NCI-H1105 (cell line): Measurements from ENCODE around the gene CHMP2A.
"Not testable (repeated sequence)": the region's sequence is repeated elsewhere in the genome, so short reads cannot be mapped to it uniquely, and the experiment has no call there.

Experiments
- DNase-seq: peaks from one replicate; lab custom pipeline; 2025; lab: John Stamatoyannopoulos, UW

CHMP2A gene

DNA sequence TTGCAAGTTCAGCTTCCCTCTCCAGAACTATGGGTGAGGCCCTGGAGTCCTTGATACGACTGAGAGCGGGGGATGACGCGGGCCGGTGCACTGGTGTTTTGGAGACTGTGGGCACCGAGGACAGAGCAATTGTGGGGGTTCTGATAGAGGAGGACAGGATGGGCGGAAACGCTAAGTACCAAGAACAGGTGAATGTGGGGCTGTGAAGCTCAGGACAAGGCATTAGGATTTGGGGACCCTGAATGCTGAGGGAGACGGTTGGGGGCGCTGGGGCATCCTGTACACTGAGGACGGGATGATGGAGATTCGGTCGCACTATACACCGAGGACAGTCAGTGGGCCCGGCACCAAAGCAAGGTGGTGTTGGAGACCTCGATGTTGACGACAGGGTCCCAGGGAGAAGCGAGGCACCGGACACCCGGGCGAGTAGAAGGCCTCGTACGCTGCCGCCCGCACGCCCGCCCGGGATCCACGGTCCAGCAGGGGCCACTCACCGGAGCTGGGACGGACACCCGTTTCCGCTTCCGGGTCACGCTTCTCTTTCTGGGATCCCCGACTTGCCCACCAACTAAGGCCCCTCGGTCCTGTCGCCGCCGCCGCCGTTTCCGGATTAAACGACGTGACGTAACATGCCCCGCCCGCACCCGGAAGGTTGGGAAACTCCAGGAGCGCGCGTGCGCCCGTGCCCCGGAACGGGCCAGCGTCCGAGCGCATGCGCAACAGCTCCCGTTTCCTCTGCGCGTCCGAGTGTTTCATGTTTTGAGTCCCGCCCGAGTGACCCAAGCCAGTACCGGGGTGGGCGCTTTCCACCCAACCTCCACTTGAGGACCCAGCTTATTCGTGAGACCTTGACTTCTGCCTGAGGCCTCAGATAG lies at the start of gene CHMP2A:
Gene CHMP2A (minus strand): TSS at position 612 of the 875 bp plus-strand sequence. CDS start 893 bp downstream, outside the sequence.
- DNase-seq: no peak

DNA sequence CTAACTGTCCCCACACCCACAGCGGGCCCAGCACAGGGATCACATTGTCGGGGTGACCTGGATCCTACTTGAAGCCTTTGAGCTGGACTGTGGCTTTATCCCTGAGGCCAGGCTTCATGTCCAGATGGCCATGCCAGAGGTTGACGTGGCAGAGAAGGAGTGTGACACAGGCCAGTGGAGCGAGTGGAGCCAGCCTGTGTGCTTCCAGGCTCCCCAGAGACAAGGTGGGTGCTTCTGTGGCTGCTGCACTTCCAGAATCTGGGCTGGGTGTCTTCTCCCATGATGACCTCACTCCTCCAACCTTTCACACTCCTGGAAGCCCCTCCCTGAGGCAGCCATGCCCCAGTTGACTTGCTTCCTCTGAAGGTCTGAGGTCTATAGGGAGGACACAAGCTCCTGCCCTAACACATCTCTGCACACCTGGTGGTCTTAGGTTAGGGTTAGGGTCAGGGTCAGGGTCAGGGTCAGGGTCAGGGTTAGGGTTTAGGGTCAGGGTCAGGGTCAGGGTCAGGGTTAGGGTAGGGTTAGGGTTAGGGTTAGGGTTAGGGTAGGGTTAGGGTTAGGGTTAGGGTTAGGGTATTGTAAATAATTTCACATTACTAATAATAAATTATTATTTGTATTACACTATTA lies 31.3 kb upstream of the CHMP2A start:
- no peak for DNase-seq

DNA sequence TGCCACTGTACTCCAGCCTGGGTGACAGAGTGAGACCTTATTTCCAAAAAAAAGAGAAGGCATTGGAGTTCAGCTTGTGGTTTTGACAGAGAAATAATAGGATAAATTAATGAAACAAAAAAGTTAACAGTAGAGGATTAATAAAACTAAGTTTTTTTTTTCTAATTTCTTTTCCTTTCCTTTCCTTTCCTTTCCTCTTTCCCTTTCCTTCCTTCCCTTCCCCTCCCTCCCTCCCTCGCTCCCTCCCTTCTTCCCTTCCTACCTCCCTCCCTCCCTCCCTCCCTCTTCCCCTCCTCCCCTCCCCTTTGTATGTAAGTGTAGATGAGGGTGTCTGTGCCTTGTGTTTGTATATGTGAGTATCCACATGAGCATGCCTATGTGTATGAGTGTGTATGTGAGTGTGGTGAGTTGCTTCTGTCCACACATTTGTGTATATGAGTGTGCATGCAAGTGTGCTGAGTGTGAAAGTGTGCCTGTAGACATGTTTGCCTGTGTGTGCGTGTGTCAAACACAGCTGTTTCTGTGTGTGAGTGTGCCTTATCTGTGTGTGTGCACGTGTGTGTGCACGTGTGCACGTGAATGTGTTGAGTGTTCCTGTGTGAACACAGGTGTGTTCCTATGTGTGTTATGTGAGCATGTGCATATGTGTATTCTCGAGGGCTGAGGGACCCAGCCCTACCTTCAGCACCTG lies 30.7 kb upstream of the CHMP2A start:
- no peak for DNase-seq

DNA sequence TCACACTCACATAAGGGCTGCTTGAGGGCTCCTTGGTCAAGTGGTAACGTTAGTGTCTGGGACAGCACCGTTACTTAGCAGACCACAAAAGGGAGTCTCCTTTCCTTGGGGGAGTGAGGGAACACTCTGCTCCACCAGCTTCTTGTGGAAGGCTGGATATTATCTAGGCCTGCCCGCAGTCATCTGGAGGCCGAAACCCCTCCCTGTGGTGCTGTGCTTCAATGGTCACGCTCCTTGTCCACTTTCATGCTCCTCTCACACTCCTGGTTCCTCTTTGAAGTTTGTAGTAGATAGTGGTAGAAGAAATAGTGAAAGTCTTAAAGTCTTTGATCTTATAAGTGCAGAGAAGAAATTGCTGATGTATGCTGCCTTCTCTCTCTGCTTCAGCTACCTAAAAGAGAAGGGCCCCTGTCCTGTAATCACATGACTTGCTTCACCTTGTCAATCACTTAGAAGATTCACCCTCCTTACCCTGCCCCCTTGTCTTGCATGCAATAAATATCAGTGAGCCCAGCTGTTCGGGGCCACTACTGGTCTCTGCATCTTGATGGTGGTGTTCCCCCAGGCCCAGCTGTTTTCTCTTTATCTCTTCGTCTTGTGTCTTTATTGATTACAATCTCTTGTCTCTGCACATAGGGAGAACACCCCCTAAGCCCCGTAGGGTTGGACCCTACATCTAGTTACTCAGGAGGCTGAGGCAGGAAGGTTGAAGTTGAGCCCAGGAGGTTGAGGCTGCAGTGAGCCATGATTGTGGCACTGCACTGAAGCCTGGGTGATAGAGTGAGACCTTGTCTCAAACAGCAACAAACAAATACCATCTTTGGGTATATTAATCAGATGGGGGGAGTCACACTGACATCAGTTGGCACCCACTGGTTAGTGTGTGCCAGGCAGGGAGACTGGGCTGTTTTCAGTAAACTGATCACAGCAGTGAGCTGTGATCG lies 29.9 kb upstream of the CHMP2A start:
- no peak for DNase-seq

DNA sequence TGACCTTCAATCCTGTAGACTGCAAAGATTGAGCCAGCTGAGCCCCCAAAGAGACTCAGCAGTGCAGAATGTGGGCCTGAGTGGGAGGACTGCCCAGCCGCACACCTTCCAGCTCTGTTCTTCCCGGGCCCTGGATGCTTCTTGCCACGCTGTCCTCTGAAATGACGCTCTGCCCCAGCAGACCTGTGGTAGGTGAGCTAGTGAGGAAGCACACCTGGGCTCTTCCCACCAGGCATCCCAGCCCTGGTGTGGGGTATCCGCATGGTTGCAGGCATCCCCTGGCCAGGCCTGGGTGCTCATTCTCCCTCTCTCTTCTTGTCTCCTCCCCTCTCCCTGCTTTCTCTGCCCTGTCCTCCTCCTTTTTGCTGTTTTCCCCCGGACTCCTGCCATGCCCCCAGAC lies 28.1 kb upstream of the CHMP2A start:
- no peak for DNase-seq

DNA sequence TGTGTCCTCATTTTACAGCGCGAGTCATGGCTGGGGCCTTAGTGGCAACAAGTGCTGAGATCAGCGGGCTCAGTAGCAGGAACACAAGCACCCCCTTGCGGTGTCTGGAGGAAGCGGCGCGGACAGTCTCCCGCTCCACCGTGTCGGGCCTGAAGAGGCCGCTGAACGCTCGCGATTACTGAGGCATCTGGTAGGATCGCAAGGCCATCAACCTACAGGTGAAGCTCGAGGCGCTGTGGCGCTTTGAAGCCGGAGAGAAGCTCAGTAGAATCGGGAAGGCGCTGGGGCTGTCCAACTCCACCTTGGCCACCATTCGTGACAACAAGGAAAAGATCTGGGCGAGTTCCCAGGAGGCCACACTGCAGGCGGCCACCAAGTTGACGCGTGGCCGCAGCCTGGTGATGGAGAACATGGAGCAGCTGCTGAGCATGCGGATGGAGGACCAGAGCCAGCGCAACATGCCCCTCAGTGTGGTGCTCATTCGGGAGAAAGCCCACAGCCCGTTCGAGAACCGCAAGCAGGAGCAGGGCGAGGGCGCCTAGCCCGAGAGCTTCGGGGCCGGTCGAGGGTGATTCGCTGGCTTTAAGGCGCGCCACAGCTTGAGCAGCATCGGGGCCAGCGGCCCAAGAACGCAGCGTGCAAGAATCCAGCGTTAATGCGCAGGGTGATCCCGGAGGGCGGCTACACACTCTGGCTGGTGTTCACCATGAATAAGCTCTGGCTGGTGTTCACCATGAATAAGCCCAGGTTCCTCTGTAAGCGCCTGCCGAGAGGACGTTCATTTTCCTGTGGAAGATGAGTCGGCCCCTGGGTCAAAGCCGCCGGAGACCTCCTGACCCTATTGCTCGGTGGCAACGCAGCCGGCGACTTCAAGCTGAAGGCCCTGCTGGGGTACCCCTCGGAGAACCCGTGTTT lies 26.6 kb upstream of the CHMP2A start:
- DNase-seq: no peak

DNA sequence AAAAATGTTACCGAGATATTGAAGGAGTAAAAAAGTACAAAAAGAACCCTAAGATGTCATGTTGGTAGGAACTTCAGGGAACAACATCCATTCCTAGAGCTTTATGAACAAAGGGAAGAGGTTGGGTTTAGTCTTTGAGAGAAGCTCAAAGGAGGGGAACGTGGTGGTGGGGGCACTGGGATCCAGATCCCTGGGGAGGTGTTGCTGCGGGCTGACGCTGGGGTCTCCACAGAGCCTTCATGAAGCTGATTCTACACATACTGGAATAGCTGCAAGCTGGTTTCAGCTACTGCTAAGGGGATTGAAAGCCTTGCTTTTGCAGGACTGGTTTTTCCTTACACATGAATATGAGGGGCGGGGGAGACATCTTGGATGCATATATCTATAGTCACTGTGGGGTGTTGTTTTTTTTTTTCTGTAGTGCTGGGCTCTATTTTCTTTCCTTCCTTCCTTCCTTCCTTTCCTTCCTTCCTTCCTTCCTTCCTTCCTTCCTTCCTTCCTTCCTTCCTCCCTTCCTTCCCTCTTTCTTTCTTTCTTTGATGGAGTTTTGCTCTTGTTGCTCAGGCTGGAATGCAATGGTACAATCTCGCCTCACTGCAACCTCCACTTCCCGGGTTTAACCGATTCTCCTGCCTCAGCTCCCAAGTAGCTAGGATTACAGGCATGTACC lies 24.7 kb upstream of the CHMP2A start:
- DNase-seq: no peak

DNA sequence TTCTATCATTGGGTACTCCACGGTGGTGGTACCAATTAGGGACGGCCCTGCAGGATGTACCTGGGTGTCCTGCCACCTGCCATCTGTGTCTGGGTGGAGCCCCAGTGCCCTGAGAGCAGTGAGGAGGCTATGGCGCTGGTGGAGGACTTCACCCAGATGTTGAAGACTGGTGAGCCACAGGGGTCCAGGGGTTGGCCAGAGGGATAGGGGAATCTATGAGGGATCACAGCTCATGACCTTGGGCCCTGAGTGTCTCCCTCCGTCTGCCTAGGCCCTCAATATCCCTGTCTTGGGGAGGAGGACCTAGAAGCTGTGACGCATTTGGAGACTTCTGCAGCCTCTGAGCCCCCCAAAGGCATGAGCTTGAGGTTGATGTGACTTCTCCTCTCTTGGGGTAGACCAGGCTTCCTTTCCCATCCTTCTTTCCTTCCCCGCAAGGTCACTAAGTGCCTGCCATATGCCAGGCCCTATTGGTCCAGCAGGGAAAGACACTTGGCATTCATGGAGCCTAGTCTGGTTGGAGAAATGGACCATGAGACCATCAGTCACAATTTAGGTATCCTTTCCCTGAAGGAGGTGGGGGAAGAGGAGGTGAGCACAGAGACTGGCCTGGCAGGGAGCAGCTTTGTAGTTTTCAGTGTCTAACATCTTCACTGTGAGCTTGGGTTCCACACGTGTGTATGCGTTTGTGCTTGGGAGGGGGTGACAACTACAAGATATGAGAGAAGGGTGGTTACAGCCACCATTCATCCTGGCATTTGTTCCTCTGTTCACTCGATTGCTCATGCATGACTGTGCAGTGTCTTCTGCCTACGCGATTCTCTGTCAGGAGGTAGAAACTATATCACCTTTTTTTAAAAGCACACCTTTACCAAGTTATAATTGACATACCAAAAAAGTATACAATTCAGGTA lies 23.4 kb upstream of the CHMP2A start:
- DNase-seq: no peak

DNA sequence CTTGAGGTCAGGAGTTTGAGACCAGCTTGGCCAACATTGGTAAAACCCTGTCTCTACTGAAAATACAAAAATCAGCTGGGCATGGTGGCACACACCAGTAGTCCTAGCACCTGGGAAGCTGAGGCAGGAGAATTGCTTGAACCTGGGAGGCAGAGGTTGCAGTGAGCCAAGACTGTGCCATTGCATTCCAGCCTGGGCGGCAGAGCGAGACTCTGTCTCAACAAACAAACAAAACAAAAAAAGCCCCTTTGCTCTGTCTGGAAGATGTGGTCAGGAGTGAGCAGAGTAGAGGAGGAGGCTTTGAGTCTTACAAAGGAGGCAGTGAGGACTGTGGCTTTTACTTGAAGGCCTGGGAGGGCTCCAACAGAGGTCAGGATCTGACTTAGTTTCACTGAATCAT lies 22.7 kb upstream of the CHMP2A start:
- not testable (repeated sequence) for DNase-seq

DNA sequence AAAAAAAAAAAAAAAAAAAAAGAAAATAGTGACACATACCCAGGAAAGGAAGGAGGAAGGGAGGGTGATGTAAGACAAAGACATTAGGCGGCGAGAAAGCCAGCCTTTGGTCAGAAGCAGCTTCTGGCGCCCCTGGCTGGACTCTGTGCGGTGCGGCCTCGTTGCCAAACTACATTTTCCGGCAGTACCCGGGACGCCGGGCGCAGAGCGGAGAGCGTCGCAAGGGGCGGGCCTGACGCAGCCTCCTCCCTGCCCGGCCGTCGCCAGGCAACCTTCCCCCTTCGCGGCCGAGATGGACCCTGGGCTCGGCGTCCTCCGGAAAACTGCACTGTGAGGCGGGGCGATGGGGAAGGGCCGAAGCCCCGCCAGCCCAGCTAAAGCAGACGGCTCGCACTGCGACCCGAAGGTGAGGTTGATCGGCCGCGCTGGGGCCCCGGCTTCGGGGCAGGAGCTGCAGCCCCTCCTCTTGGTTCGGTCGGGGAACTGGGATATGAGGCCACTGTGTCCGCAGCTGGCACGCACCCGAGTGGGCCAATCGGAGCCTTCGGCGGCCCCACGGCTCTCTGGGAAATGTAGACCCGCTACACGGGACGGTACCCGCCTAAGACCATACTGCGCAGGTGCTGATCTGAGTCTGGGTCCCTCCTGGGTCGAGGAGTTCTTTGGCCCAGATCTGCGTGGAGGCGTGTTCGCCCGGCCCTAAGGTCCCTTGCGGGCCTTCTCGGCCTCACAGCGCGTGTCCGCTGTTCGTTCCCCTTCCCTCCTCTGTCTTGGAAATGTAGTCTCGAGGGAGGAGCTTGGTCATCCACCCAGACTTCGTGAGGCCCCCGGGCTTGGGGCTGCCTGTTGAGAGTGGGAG lies 20.5 kb upstream of the CHMP2A start:
- no peak for DNase-seq

DNA sequence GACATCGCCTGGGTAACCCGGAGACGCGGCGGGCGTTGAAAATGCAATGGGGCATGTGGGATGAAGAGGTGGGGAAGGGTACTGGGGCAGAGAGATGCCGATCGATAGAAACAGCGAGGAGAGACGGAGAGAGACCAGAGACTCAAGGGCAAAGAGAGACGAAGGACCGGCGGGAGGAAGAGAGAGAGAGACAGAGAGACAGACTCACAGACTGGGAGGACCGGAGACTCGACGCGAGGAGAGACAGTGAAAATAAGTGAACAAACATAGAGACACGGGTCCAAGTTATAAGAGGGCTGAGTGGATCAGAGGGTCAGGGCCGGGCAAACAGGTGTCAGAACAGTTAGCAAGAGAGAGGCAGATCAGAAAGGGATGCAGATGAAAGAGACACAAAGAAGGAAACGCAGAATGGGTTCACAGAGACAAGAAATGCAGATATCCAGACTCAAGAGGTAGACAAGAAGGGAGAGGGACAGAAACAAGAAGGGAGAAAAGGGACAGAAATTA lies 18.8 kb upstream of the CHMP2A start:
- DNase-seq: no peak

DNA sequence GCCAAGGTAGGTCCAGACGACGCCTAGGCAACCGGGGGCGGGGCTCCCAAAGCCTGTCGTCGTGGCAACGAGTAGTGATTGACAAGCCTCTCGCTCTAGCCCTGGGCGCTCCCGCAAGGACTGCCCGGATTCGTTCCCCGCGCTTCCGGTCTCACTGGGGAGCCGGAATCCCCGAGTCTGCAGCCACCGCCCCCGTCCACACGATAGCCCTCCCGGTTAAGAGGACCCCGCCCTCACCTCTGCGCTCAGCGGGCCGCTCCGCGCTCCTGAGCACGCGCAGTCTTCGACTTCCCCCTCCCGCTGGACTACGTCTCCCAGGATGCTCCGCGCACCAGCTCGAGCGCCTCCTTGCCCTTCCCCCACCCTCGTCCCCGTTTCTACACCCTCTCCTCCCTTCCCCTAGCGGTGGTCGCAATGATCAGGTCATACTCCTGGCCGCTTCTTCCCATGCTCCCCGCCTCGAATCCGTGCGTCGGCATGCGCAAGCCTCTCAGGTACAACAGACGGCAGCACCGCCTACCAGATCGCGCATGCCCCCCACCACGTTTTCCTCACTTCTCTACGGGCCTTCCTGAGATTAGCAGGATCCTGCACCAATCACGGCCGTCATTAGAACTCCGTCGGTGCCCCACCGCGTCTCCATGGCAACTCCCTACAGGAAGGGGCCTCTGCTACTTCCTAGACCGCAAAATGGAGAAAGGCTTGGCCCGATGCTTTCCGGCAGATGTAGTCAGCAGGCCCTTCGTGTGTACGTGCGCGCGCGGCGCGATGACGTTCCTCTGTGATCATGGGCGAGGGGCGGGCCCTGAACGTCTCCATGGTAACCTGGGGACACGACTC lies 18.1 kb upstream of the CHMP2A start, which contains the start of gene MZF1:
Gene MZF1 (minus strand): TSS at position 518 of the 840 bp plus-strand sequence. CDS start 1,946 bp downstream, outside the sequence.
- no peak for DNase-seq

DNA sequence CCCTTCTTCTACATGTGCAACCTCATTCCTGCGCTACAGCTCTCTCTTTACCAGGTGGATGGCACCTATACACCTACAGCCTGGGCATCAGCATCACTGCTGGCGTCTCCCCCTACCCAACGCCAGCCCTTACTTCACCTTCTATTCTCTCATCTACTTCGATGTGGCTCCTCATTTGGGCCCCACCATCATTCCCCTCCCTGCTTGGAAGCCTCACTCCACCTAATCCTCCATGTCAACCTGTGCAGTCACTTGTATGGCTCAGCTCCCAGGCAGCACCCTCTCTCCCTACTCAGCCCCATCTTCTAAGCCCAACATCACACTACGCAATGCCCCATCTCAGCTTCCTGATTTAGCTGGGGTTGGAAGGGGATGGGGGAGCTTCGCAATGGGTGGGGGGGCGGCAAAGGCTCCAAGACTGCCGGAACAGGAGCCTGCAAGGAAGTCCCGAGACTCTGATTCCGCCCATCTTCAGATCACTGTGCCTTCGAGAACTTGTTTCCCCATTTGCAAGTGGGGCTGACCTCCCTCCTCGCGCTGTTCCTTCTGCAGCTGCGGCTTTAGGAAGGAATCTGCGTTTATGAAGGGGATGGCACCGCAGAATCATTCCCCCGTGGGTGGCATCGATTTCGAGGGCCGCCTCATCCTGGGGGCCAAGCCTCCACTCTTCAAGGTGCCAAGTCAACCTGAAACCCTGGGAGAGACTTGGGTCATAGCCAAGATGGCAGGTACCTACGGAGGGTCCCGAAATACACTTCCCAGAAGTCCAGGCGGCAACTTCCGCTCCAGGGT lies 17.3 kb upstream of the CHMP2A start:
- DNase-seq: no peak

DNA sequence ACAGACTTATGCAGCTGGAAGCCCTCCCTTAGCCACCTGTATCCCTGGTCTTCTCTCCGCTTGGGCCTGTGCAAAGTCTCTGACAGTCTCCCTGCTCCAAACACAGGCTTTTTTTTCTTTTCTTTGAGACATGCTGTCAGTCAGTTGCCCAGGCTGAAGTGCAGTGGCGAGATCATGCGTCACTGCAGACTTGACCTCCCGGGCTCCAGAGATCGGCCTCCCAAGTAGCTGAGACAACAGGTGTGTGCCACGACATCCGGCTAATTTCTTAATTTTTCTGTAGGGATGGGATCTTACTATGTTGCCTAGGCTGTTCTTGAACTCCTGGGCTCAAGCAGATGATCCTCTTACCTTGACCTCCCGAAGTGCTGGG lies 16.7 kb upstream of the CHMP2A start:
- DNase-seq: no peak

DNA sequence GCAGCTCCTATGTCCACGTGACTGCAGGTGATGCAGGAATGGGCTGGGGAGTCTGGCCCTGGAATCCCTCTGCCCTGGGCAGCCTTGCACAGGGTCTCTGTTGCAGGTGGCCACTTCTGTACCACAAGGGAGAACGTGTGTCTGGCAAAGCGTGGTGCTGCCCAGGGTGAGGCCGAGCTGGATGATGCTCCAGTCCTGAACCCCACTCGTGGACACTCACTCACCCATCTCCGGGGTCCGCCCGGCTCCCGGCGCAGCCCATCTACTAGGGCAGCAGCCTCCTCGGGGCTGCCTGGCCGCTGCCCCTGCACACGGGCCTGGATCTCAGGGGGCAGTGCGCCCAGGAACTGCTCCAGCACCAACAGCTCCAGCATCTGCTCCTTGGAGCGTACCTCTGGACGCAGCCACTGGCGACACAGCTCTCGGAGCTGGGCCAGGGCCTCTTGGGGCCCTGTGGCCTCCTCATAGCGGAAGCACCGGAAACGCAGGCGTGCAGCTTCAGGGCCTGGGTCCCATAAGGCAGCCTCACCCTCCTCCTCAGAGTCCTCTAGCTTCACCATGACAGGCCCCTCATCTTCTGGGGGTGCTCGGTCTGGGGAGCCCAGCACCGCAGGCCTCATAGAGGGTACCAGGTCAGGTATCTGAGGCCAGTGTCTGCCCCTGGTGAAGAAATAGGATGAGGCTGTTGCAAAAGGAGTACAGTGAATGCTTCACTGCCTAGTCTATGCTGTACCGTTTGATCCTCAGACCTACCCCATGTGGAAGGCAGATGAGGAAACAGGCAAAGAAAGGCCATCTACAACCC lies 16.1 kb upstream of the CHMP2A start:
- DNase-seq: no peak
